Transverse colon (tissue), 4 donors: ENCODE results near the gene ARHGEF37.
"Not testable (repeated sequence)": the region's sequence is repeated elsewhere in the genome, so short reads cannot be mapped to it uniquely, and the experiment has no call there.

Experiments used
- CTCF ChIP-seq, 5 experiments: fragments of 200-600 bp in 3 of 5; fragments of 450-650 bp in 2 of 5; sonication (generic) in 3 of 5; IDR thresholded peaks; 1 replicate in 2 of 5; 2 replicates in 3 of 5; pipeline ENCODE4 v1.5.1; 2016 to 2017; ENCODE audit warnings: antibody characterized with exemption in 5 of 5, inconsistent platforms in 3 of 5, mild to moderate bottlenecking in 2 of 5, moderate library complexity in 1 of 5
- POLR2A ChIP-seq: fragments of 450-650 bp; IDR thresholded peaks from one replicate; pipeline ENCODE4 v1.6.1; 2016; ENCODE audit warnings: antibody characterized with exemption, mild to moderate bottlenecking, moderate library complexity
- POLR2AphosphoS5 ChIP-seq, 3 donors: sonication (generic); formaldehyde crosslinking; IDR thresholded peaks; one replicate each; pipeline ENCODE4 v1.6.1; 2016; ENCODE audit warnings: antibody characterized with exemption in 3 of 3

- TF ChIP-seq CTCF (IDR thresholded peaks at IDR 0.05); POLR2A; POLR2AphosphoS5 (IDR thresholded peaks at IDR 0.05): not testable (repeated sequence)
These were observed 13.8 kb downstream of the ARHGEF37 start for GRCh38 chr5:149595105-149595504.
